Endothelial cell of hepatic sinusoid (primary cell): ENCODE data around the gene EVI5.
"Not testable (repeated sequence)": the region's sequence is repeated elsewhere in the genome, so short reads cannot be mapped to it uniquely, and the experiment has no call there.

ENCODE experiments used
- in situ Hi-C: cut with HindIII; loops from 2 replicates; pipeline ENCODE4 v1.10.0; 2017; ENCODE audit warnings: low sequenced_read_pairs

The EVI5 gene

DNA sequence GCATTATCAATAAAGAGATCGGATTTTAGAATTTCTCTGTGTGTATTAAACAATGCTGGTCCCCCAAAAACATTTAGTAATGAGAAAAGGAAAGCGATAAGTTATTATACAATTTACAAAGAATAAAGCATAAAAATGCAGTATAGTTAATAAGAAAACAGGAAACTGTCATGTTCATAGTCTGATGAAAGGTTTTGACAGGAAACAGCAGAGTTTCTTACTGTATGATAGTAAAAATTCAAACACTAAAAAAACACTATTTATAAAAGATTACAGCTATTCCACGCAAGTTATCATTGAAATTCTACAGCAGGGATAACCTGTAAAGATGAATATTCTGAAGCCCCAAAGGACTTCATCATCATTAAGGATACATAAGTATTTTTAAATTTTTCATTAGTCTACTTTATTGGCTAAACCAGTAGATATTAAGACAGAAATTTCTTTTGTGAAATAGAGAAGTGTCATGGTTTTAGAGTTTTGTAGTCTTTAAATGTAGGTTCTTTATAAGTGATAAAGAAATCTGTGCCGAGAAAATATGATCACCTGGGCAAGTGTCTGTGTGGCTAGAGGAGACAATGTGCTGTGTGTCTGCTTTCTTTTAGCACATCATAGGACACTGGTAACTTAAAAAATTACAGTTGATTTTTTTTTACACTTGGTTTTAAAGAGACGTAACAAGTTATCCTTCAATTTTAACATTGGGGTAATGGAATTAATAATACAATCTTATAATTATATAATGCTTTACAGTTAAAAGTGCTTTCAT lies 248.5 kb downstream of the EVI5 start:
- in situ Hi-C loops = no loop called here

DNA sequence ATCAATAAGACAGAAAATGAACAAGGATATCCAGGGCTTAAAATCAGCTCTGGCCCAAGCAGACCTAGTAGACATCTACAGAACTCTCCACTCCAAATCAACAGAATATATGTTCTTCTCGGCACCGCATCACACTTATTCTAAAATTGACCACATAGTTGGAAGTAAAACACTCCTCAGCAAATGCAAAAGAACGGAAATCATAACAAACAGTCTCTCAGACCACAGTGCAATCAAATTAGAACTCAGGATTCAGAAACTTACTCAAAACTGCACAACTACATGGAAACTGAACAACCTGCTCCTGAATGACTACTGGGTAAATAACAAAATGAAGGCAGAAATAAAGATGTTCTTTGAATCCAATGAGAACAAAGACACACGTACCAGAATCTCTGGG lies 252.5 kb downstream of the EVI5 start:
- in situ Hi-C loops = not testable (repeated sequence)

DNA sequence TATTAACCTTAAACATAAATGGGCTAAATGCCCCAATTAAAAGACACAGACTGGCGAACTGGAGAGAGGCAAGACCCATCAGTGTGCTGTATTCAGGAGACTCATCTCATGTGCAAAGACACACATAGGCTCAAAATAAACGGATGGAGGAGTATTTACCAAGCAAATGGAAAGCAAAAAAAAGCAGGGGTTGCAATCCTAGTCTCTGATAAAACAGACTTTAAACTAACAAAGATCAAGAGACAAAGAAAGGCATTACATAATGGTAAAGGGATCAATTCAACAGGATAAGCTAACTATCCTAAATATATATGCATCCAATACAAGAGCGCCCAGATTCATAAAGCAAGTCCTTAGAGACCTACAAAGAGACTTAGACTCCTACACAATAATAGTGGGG lies 253.0 kb downstream of the EVI5 start:
- in situ Hi-C loops = not testable (repeated sequence)

DNA sequence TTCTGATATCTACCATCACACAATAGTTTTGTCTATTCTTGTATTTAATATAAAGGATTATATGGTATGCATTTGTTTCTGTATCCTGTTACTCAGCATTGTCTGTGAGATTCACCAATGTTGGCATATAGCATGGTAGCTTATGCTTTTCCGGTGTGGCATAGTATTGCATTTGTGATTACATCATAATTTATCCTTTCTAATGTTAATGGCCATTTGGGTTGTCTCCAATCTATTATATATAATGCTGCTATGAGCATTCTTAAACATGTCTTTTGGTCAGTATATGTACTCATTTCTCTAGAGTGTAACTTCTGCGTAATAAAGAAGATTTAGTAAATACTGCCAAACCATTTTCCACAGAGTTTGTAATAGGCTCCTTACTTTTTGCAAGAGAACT lies 257.2 kb downstream of the EVI5 start:
- in situ Hi-C loops = no loop called here

GRCh38 chr1:92524944-92525590 lies 259.8 kb downstream of the EVI5 start:
- in situ Hi-C loops = loop anchor here (25.0 kb wide), 1 partner anchor 287 kb away; no protein-coding TSS in a partner anchor

- in situ Hi-C loops = loop anchor here (25.0 kb wide), 1 partner anchor 293 kb away; no protein-coding TSS in a partner anchor
These were observed 265.9 kb downstream of the EVI5 start for GRCh38 chr1:92519043-92519442.

DNA sequence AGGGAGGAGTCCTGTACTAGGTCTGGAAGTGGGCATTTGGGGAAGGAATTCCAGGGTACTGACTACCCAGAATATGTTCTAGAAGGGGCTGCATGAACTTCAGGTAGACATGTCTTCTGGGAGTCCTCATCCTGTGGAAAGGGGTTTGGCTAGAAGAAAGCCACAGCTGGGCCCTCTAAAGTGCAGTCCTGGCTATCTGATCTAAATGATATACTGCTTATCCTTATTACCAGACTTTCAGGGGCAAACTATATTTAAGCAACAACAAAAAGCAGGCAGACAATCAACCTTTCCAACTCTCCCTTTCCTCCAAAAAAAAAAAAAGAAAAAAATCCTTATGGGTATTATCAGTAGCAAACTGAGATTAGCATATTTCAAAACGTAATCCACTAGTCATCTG lies 268.3 kb downstream of the EVI5 start:
- in situ Hi-C loops = loop anchor here (25.0 kb wide), 1 partner anchor 296 kb away; no protein-coding TSS in a partner anchor

DNA sequence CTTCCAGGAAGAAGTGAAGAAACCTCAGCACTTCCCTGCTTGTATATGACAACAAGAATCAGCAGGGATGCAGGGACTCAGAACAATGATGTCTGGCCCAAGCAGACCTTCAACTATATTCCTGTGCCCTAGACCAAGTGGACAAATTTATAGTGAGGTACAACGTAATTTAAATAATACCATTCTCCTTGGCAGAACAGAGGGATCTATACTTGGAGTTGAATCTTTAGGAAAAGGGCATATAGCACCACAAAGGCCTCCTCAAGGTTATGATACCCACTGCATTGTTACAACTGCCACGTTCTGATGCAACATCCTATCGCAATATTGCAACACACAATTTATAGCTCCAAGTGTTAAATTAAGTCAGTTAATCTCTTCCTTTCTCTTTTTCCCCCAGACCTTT lies 269.1 kb downstream of the EVI5 start:
- in situ Hi-C loops = loop anchor here (25.0 kb wide), 1 partner anchor 297 kb away; no protein-coding TSS in a partner anchor

DNA sequence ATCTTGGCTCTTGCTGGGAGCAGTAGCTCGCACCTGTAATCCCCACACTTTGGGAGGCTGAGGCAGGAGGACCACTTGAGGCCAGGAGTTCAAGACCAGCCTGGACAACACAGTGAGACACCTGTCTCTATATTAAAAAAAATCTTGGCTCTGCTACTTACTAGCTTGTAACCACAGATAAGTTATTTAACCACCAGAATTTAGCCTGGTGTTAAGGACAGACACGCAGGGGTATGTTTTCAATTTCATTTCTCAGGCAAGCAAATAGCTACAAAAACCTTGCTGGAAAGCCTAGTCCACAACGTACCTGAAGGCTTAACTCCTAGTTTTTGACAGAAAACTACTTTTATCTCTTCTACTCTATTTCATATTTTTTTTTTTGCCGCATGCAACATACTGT lies 273.4 kb downstream of the EVI5 start:
- in situ Hi-C loops = loop anchor here (25.0 kb wide), 1 partner anchor 301 kb away; no protein-coding TSS in a partner anchor

DNA sequence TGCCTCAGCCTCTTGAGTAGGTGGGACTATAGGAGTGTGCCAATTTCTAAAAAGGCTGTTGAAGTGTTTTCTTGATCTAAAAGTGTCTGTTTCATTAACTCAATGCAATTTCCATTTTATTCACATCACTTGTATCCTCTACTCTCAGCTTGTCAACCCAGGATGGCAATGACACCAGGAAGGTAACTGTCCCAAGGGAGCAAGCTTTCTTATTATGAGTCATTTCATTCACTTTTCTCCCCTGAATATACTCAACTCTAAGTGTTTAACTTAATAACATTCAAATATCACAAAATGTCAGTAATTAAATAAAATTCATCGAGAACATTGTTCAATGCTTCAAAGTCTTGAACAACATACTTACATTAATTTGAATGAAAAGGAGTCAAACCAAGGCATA lies 275.3 kb downstream of the EVI5 start:
- in situ Hi-C loops = loop anchor here (5.0 to 25.0 kb wide), 2 partner anchors 52 to 303 kb away; no protein-coding TSS in a partner anchor

- in situ Hi-C loops = loop anchor here (5.0 to 25.0 kb wide), 2 partner anchors 48 to 307 kb away; no protein-coding TSS in a partner anchor
These were observed 279.8 kb downstream of the EVI5 start for GRCh38 chr1:92505015-92505692.

DNA sequence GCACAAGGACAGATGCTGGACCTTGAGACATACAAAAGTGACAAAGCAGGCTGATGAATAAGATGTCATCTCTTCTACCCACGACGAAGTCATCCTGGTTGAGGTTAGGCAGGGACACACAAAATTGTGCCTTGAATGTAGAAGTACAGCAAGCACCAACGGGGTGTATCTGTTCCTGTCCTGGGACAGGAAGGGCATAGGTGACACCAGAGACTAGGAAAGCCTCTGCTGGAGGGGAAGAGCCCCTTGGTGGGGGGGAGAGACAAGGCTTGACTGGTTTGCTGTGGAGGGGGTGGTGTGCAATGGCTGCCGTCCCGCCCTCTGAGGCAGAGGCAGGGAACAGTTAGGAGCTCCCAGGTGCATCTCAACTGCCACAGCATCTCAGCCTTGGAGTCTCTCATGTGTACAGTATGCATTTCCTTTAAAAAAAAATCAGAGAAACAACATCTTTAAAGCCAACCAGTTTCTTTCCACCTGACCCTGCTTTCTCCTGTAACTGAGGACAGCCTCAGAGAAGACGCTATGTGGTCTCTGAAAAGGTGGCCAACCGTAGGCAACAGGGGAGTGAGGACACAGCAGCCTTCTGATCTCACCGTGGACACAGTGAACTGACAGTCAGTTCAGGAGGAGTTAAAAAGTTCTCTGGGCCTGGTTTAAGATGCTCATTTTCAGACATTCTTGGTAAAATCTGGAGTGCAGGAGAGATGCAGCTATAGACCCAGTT lies 280.5 kb downstream of the EVI5 start:
- in situ Hi-C loops = loop anchor here (5.0 to 25.0 kb wide), 2 partner anchors 47 to 308 kb away; no protein-coding TSS in a partner anchor

GRCh38 chr1:92503926-92504285 lies 281.0 kb downstream of the EVI5 start:
- in situ Hi-C loops = loop anchor here (25.0 kb wide), 1 partner anchor 308 kb away; no protein-coding TSS in a partner anchor

- in situ Hi-C loops = loop anchor here (25.0 kb wide), 1 partner anchor 309 kb away; no protein-coding TSS in a partner anchor
These were observed 281.6 kb downstream of the EVI5 start for GRCh38 chr1:92503043-92503925.

DNA sequence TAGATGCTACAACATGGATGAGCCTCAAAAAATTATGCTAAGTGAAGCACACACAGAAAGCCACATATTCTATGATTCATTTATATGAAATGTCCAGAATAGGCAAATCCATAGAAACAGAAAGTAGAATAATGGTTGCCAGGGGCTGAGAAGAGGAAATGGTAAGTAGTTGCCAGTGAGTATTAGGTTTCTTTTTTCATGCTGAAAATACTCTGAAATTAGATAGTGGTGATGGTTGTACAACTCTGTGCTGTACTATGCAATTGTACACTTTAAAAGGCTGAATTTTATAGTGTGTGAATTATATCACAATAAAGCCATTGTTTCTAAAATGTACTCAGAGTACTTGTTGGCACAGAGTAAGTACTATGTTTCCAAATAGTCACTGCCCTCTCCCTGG lies 282.7 kb downstream of the EVI5 start:
- in situ Hi-C loops = loop anchor here (25.0 kb wide), 1 partner anchor 310 kb away; no protein-coding TSS in a partner anchor

DNA sequence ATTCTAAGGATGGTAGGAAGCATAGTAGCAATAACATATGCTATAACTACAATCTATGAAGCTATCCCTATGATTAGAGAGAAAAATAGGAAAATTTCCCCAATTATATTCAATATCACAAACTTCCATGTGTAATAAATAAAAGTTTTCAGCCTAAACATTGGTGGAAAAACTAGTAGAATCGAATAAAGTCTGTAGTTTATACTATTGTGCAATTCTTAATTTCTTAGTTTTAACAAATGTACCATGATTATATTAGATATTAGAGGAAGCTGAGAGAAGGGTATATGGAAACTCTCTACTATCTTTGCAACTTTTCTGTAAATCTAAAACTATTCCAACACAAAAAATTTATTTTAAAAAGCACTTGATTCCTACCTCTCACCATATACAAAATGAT lies 284.4 kb downstream of the EVI5 start:
- in situ Hi-C loops = loop anchor here (25.0 kb wide), 1 partner anchor 312 kb away; no protein-coding TSS in a partner anchor

DNA sequence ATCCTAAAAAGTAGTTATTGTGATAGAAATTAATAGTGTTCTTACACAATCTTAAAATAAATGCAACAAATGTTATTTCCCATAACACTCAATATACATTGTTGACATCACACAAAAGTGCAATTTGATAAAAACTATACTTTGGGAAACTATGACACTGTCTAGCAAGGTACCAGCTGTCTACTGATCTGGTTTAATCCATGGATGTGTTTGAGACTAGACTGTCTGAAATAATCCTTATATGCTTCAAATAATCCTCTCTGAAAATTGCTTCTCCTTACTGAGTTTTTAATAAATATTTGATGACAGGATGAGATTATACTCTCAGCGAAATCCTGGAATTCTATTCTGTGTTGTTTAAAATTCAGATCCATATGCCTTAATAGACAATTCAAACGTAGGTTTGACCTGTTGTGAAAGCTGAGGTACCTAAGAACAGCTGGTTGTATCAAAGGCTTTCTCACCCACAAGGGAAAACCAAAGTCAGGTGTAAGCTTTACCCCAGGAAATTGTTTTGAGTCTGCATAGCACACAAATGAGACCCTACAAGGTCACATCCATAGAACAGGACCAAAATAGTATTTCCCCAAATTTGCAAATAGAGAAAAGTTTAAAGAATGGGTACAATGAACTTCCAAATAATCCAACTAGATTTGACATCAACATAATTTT lies 289.4 kb downstream of the EVI5 start:
- in situ Hi-C loops = loop anchor here (25.0 kb wide), 1 partner anchor 92 kb away; no protein-coding TSS in a partner anchor

DNA sequence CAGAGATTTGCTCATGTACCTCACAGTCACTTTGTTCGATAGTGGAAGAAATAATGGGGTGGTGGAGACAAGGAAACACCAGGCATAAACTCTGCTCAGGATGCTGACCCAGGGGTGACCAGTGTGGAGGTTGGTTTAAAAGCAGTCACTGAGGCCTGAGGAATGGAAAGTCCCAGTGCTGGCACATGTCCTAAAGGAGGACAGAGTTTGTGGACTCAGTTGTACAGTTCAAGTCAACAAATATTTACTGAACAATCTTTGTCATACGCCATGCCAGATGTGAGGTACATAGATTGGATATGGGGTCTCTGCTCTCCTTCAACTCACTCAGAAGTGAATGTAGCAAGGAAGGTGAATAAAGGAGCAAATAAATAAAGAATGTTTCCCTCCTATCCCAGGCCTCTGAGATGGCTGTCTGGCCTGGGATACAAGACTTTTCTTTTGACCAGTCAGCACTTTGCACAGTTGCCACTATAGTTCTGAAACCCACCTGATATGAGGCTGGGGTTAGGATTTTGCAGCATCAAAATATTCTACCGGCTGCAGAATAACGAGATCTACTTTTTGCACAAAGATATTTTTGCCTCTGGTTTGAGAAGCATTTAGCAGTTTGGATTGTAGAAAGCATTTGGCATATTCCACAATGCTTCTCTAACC lies 290.3 kb downstream of the EVI5 start:
- in situ Hi-C loops = loop anchor here (25.0 kb wide), 1 partner anchor 93 kb away; no protein-coding TSS in a partner anchor
